ENCODE data around the gene EXPH5.
"Not testable (repeated sequence)": the region's sequence is repeated elsewhere in the genome, so short reads cannot be mapped to it uniquely, and the experiment has no call there.

The EXPH5 gene

GRCh38 chr11:108606070-108606469, 12.5 kb upstream of the EXPH5 start:
- DNase-seq (ENCODE audit: low read depth in 2 of 2) = no peak

GRCh38 chr11:108602818-108603217, 9.2 kb upstream of the EXPH5 start:
- DNase-seq (ENCODE audit: low read depth in 2 of 2) = not testable (repeated sequence)

GRCh38 chr11:108601150-108601549, 7.6 kb upstream of the EXPH5 start:
- no peak for DNase-seq (ENCODE audit: low read depth in 2 of 2)

- DNase-seq (ENCODE audit: low read depth in 2 of 2) = no peak
Measured at GRCh38 chr11:108599978-108600377, 6.4 kb upstream of the EXPH5 start.

- DNase-seq (ENCODE audit: low read depth in 2 of 2) = no peak
Measured at GRCh38 chr11:108597736-108598355, 4.3 kb upstream of the EXPH5 start.

GRCh38 chr11:108596701-108597100, 3.1 kb upstream of the EXPH5 start:
- DNase-seq (ENCODE audit: low read depth in 2 of 2) = no peak

- DNase-seq (ENCODE audit: low read depth in 2 of 2) = no peak
Measured at GRCh38 chr11:108593923-108594434, 411 bp upstream of the EXPH5 start.

- peak; percentile 19 to 34 for DNase-seq (ENCODE audit: low read depth in 2 of 2)
Measured at GRCh38 chr11:108592591-108593213, 866 bp downstream of the EXPH5 start.

- DNase-seq (ENCODE audit: low read depth in 2 of 2) = no peak
Measured at GRCh38 chr11:108591893-108592292, 1.7 kb downstream of the EXPH5 start.

GRCh38 chr11:108589136-108589535, 4.4 kb downstream of the EXPH5 start:
- DNase-seq (ENCODE audit: low read depth in 2 of 2) = no peak

- DNase-seq (ENCODE audit: low read depth in 2 of 2) = no peak
Measured at GRCh38 chr11:108588287-108588686, 5.3 kb downstream of the EXPH5 start.

- DNase-seq (ENCODE audit: low read depth in 2 of 2) = no peak
Measured at GRCh38 chr11:108587109-108587508, 6.5 kb downstream of the EXPH5 start.

- DNase-seq (ENCODE audit: low read depth in 2 of 2) = no peak
Measured at GRCh38 chr11:108586600-108586999, 7.0 kb downstream of the EXPH5 start.

GRCh38 chr11:108586185-108586584, 7.4 kb downstream of the EXPH5 start:
- not testable (repeated sequence) for DNase-seq (ENCODE audit: low read depth in 2 of 2)

- DNase-seq (ENCODE audit: low read depth in 2 of 2) = no peak
Measured at GRCh38 chr11:108584973-108585372, 8.6 kb downstream of the EXPH5 start.

GRCh38 chr11:108580645-108581044, 12.9 kb downstream of the EXPH5 start:
- no peak for DNase-seq (ENCODE audit: low read depth in 2 of 2)

GRCh38 chr11:108580043-108580442, 13.5 kb downstream of the EXPH5 start:
- DNase-seq (ENCODE audit: low read depth in 2 of 2) = no peak

GRCh38 chr11:108576523-108576922, 17.0 kb downstream of the EXPH5 start:
- no peak for DNase-seq (ENCODE audit: low read depth in 2 of 2)

- DNase-seq (ENCODE audit: low read depth in 2 of 2) = no peak
Measured at GRCh38 chr11:108574675-108575074, 18.9 kb downstream of the EXPH5 start.

GRCh38 chr11:108571001-108571400, 22.6 kb downstream of the EXPH5 start:
- DNase-seq (ENCODE audit: low read depth in 2 of 2) = no peak

GRCh38 chr11:108569896-108570295, 23.7 kb downstream of the EXPH5 start:
- DNase-seq (ENCODE audit: low read depth in 2 of 2) = no peak

- no peak for DNase-seq (ENCODE audit: low read depth in 2 of 2)
Measured at GRCh38 chr11:108568195-108568858, 25.2 kb downstream of the EXPH5 start.

GRCh38 chr11:108565653-108566052, 27.9 kb downstream of the EXPH5 start:
- DNase-seq (ENCODE audit: low read depth in 2 of 2) = no peak

Measured in stimulated activated CD4-positive, alpha-beta T cell treated with anti-CD3 and anti-CD28 coated beads, Interleukin-4, amount 100 ng/mL, for 48 hours (primary cell).